Prostate gland (tissue), 2 donors: Measurements from ENCODE around the gene GIPC1.

Experiments used
- POLR2A ChIP-seq: fragments of 450-650 bp; IDR thresholded peaks from one replicate; pipeline ENCODE4 v1.6.1; 2016; ENCODE audit warnings: antibody characterized with exemption, mild to moderate bottlenecking
- TF ChIP-seq, protein P1 (sequence below), 4 experiments: fragments of 200-600 bp in 2 of 4; fragments of 450-650 bp in 2 of 4; sonication (generic) in 2 of 4; IDR thresholded peaks; 1 replicate in 3 of 4; 2 replicates in 1 of 4; pipeline ENCODE4 v1.5.1; 2016 to 2019; ENCODE audit warnings: antibody characterized with exemption in 4 of 4, mild to moderate bottlenecking in 2 of 4, moderate library complexity in 2 of 4

DNA sequence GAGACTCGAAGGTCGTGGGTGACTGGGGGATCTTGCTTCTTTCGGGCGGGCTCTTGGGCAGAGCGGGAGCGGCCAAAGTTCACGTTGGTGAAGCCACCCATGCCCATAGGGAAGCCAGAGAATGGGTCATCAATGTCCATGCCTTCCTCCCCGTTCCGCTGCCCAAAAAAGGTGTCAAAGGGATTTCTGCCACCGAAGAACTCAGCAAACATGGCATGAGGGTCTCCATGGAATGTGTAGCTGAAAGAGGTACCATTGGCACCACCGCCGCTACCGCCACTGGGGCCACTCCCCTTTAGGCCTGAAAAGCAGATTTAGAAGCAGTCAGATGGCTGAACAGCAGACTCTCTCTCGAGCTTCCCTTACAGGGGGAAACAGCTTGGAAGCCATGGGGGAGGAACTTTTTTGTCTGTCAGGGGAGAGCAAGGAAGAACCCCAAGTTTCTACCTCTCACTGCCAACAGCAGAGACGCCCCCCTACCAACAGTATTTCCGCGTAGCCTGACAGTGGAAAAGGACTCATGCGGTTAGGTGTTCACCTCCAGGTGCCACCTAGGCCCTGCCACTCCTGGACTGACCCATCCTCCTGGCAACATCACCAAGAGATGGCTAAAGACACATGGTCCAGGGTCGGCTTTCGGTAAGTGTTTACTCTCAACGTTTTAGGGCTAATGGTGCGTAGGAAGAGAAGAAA lies 21.0 kb upstream of the GIPC1 start:
- TF ChIP-seq POLR2A: no peak
- TF ChIP-seq, protein P1, sequence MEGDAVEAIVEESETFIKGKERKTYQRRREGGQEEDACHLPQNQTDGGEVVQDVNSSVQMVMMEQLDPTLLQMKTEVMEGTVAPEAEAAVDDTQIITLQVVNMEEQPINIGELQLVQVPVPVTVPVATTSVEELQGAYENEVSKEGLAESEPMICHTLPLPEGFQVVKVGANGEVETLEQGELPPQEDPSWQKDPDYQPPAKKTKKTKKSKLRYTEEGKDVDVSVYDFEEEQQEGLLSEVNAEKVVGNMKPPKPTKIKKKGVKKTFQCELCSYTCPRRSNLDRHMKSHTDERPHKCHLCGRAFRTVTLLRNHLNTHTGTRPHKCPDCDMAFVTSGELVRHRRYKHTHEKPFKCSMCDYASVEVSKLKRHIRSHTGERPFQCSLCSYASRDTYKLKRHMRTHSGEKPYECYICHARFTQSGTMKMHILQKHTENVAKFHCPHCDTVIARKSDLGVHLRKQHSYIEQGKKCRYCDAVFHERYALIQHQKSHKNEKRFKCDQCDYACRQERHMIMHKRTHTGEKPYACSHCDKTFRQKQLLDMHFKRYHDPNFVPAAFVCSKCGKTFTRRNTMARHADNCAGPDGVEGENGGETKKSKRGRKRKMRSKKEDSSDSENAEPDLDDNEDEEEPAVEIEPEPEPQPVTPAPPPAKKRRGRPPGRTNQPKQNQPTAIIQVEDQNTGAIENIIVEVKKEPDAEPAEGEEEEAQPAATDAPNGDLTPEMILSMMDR (IDR thresholded peaks at IDR 0.05): no peak
